A204.1 (cell line): ENCODE measurements around the gene ZNF3.

ENCODE experiments used
- FAIRE-seq: peaks from 2 replicates; lab custom pipeline; 2012; peaks lifted over from hg19 to GRCh38; lab: Jason Lieb, UNC

ZNF3 gene

GRCh38 chr7:100088621-100089457, 7.3 kb upstream of the ZNF3 start, which contains the start of gene COPS6:
Gene COPS6, plus strand, starts transcription at chr7:100088969. Its CDS starts 22 bp downstream, at chr7:100088991.
- no peak for FAIRE-seq

GRCh38 chr7:100088095-100088620, 6.6 kb upstream of the ZNF3 start:
- no peak for FAIRE-seq

GRCh38 chr7:100087055-100087750, 5.7 kb upstream of the ZNF3 start:
- peak; percentile 77 for FAIRE-seq

GRCh38 chr7:100085515-100085914, 4.0 kb upstream of the ZNF3 start:
- no peak for FAIRE-seq

GRCh38 chr7:100082978-100083377, 1.5 kb upstream of the ZNF3 start:
- no peak for FAIRE-seq

GRCh38 chr7:100080907-100081534, 502 bp downstream of the ZNF3 start:
- FAIRE-seq: no peak

GRCh38 chr7:100079024-100079560, 2.4 kb downstream of the ZNF3 start:
- FAIRE-seq: no peak

GRCh38 chr7:100077205-100077604, 4.3 kb downstream of the ZNF3 start:
- no peak for FAIRE-seq

GRCh38 chr7:100075418-100075817, 6.1 kb downstream of the ZNF3 start:
- FAIRE-seq: no peak

GRCh38 chr7:100074841-100075240, 6.7 kb downstream of the ZNF3 start:
- FAIRE-seq: no peak

GRCh38 chr7:100072462-100072861, 9.1 kb downstream of the ZNF3 start:
- FAIRE-seq: no peak

GRCh38 chr7:100071018-100071723, 10.4 kb downstream of the ZNF3 start:
- no peak for FAIRE-seq

GRCh38 chr7:100069991-100070390, 11.5 kb downstream of the ZNF3 start:
- FAIRE-seq: no peak

GRCh38 chr7:100066953-100067352, 14.6 kb downstream of the ZNF3 start:
- FAIRE-seq: no peak

- FAIRE-seq: no peak
Measured at GRCh38 chr7:100065452-100066186, 15.9 kb downstream of the ZNF3 start.

- no peak for FAIRE-seq
Measured at GRCh38 chr7:100064162-100064561, 17.4 kb downstream of the ZNF3 start.

GRCh38 chr7:100063376-100063775, 18.1 kb downstream of the ZNF3 start:
- no peak for FAIRE-seq

GRCh38 chr7:100061518-100062193, 19.9 kb downstream of the ZNF3 start:
- FAIRE-seq: no peak

GRCh38 chr7:100059251-100059739, 22.2 kb downstream of the ZNF3 start:
- no peak for FAIRE-seq

GRCh38 chr7:100057006-100057405, 24.5 kb downstream of the ZNF3 start:
- no peak for FAIRE-seq
